ENCODE results near the gene TAF3.

The TAF3 gene

GRCh38 chr10:8054494-8055407 is 236.4 kb downstream of the TAF3 start, which contains the start of gene GATA3:
Gene GATA3 (plus strand): TSS chr10:8054688. CDS start chr10:8055656, 968 bp downstream.
- Histone ChIP-seq H3K79me2 (ENCODE audit: control insufficient read depth, insufficient read depth, low read length, poor library complexity) (peaks cover 72% of the 10 kb centered on the region), H3K14ac (ENCODE audit: low read length) (peak within 1 kb of the TSS; percentile 97), H2AK5ac (ENCODE audit: low read length) (peak within 1 kb of the TSS; percentile 59), H2AFZ (ENCODE audit: insufficient read depth, low read length, poor library complexity) (peak within 1 kb of the TSS; percentile 38), H3K9ac (ENCODE audit: low read length) (peak within 1 kb of the TSS; percentile 100), H3K4me1 (ENCODE audit: control insufficient read depth in 1 of 2, insufficient read depth in 2 of 2, low read length in 2 of 2) (peaks cover 10 to 14% of the 10 kb centered on the region in 2 experiments), H3K9me3 (ENCODE audit: insufficient read depth, low read depth, low read length) (no peaks in the 10 kb centered on the region), H4K91ac (ENCODE audit: low read depth, low read length) (peak within 1 kb of the TSS; percentile 84), H3K4ac (ENCODE audit: low read depth, low read length) (peak within 1 kb of the TSS; percentile 95), H4K12ac (ENCODE audit: low read depth, low read length) (peak within 1 kb of the TSS; percentile 73), H3K4me2 (ENCODE audit: low read length) (peak within 1 kb of the TSS; percentile 84), H2BK12ac (ENCODE audit: low read length) (peak within 1 kb of the TSS; percentile 79), H3K27me3 (ENCODE audit: insufficient read depth, low read length) (no peaks in the 10 kb centered on the region), H3K23ac (ENCODE audit: low read length) (peak within 1 kb of the TSS; percentile 87), H3K27ac (ENCODE audit: low read depth, low read length) (peak within 1 kb of the TSS; percentile 99), H3K36me3 (ENCODE audit: control insufficient read depth in 1 of 2, insufficient read depth in 2 of 2, low read length in 2 of 2) (peaks cover 29 to 31% of the 10 kb centered on the region in 2 experiments), H2BK5ac (ENCODE audit: low read depth, low read length, poor library complexity) (peak within 1 kb of the TSS; percentile 90), H3K4me3 (ENCODE audit: low read depth, low read length) (peak within 1 kb of the TSS; percentile 99), H3K79me1 (ENCODE audit: low read length) (peaks cover 87% of the 10 kb centered on the region), H4K8ac (ENCODE audit: low read depth, low read length) (peak within 1 kb of the TSS; percentile 91), H2BK120ac (ENCODE audit: insufficient read depth, low read length, poor library complexity) (peak within 1 kb of the TSS; percentile 84), H3K18ac (ENCODE audit: low read length) (peak within 1 kb of the TSS; percentile 98)
- DNase-seq: peak; percentile 97 to 98
- no CpG with 5 or more reads among the region's 65 CpGs for WGBS (ENCODE audit: extremely low coverage, insufficient coverage, insufficient read length)

- Histone ChIP-seq H3K79me1 (ENCODE audit: low read length) (peaks cover 84% of the 10 kb centered on the region), H4K8ac (ENCODE audit: low read depth, low read length) (peak overlapping the region; percentile 40), H3K4me1 (ENCODE audit: control insufficient read depth in 1 of 2, insufficient read depth in 2 of 2, low read length in 2 of 2) (peaks cover 11 to 18% of the 10 kb centered on the region in 2 experiments), H3K9me3 (ENCODE audit: insufficient read depth, low read depth, low read length) (no peaks in the 10 kb centered on the region), H3K27me3 (ENCODE audit: insufficient read depth, low read length) (no peaks in the 10 kb centered on the region), H3K27ac (ENCODE audit: low read depth, low read length) (peak overlapping the region; percentile 99), H3K36me3 (ENCODE audit: control insufficient read depth in 1 of 2, insufficient read depth in 2 of 2, low read length in 2 of 2) (peaks cover 35 to 38% of the 10 kb centered on the region in 2 experiments), H2BK5ac (ENCODE audit: low read depth, low read length, poor library complexity) (peak overlapping the region; percentile 89), H3K4me2 (ENCODE audit: low read length) (peak overlapping the region; percentile 71), H3K9ac (ENCODE audit: low read length) (peak overlapping the region; percentile 100), H4K91ac (ENCODE audit: low read depth, low read length) (peak overlapping the region; percentile 83), H2AFZ (ENCODE audit: insufficient read depth, low read length, poor library complexity) (peak overlapping the region; percentile 38), H3K79me2 (ENCODE audit: control insufficient read depth, insufficient read depth, low read length, poor library complexity) (peaks cover 67% of the 10 kb centered on the region), H3K23ac (ENCODE audit: low read length) (peak overlapping the region; percentile 87), H2BK12ac (ENCODE audit: low read length) (peak overlapping the region; percentile 16), H3K14ac (ENCODE audit: low read length) (peak overlapping the region; percentile 96), H3K4me3 (ENCODE audit: low read depth, low read length) (peak overlapping the region; percentile 99), H2BK120ac (ENCODE audit: insufficient read depth, low read length, poor library complexity) (peak overlapping the region; percentile 84), H2AK5ac (ENCODE audit: low read length) (peak overlapping the region; percentile 33), H3K4ac (ENCODE audit: low read depth, low read length) (peak overlapping the region; percentile 95), H3K18ac (ENCODE audit: low read length) (peak overlapping the region; percentile 98), H4K12ac (ENCODE audit: low read depth, low read length) (peak overlapping the region; percentile 10)
- WGBS (ENCODE audit: extremely low coverage, insufficient coverage, insufficient read length): no CpG with 5 or more reads among the region's 85 CpGs
- peak in 1 of 2 donors; percentile 36 for DNase-seq
Measured at GRCh38 chr10:8055420-8056349, 237.4 kb downstream of the TAF3 start.

- H2AK5ac ChIP-seq (ENCODE audit: low read length): no peak overlapping the region
- H3K79me2 ChIP-seq (ENCODE audit: control insufficient read depth, insufficient read depth, low read length, poor library complexity): peaks cover 68% of the 10 kb centered on the region
Measured at GRCh38 chr10:8056378-8056777, 238.1 kb downstream of the TAF3 start.

GRCh38 chr10:8056871-8057331 is 238.6 kb downstream of the TAF3 start:
- peak overlapping the region; percentile 95 for H3K4ac ChIP-seq (ENCODE audit: low read depth, low read length)
- no peak overlapping the region for H4K12ac ChIP-seq (ENCODE audit: low read depth, low read length)
- no CpG with 5 or more reads among the region's 13 CpGs for WGBS (ENCODE audit: extremely low coverage, insufficient coverage, insufficient read length)

More at GRCh38 chr10:8056378-8056777, 238.1 kb downstream of the TAF3 start:
- Histone ChIP-seq H3K36me3 (ENCODE audit: control insufficient read depth in 1 of 2, insufficient read depth in 2 of 2, low read length in 2 of 2) (peaks cover 41 to 45% of the 10 kb centered on the region in 2 experiments), H3K9ac (ENCODE audit: low read length) (peak overlapping the region; percentile 100), H2BK120ac (ENCODE audit: insufficient read depth, low read length, poor library complexity) (peak overlapping the region; percentile 35), H4K91ac (ENCODE audit: low read depth, low read length) (no peak overlapping the region), H2BK5ac (ENCODE audit: low read depth, low read length, poor library complexity) (peak overlapping the region; percentile 89), H4K8ac (ENCODE audit: low read depth, low read length) (peak overlapping the region; percentile 40), H4K12ac (ENCODE audit: low read depth, low read length) (no peak overlapping the region), H2BK12ac (ENCODE audit: low read length) (no peak overlapping the region), H3K9me3 (ENCODE audit: insufficient read depth, low read depth, low read length) (no peaks in the 10 kb centered on the region), H3K14ac (ENCODE audit: low read length) (peak overlapping the region; percentile 96), H3K23ac (ENCODE audit: low read length) (no peak overlapping the region), H3K4me1 (ENCODE audit: control insufficient read depth in 1 of 2, insufficient read depth in 2 of 2, low read length in 2 of 2) (peaks cover 18 to 25% of the 10 kb centered on the region in 2 experiments), H3K27me3 (ENCODE audit: insufficient read depth, low read length) (no peaks in the 10 kb centered on the region), H3K18ac (ENCODE audit: low read length) (peak overlapping the region; percentile 42), H3K27ac (ENCODE audit: low read depth, low read length) (peak overlapping the region; percentile 99), H3K4ac (ENCODE audit: low read depth, low read length) (peak overlapping the region; percentile 95), H3K79me1 (ENCODE audit: low read length) (peaks cover 85% of the 10 kb centered on the region), H2AFZ (ENCODE audit: insufficient read depth, low read length, poor library complexity) (no peak overlapping the region), H3K4me2 (ENCODE audit: low read length) (peak overlapping the region; percentile 71), H3K4me3 (ENCODE audit: low read depth, low read length) (peak overlapping the region; percentile 99)
- no peak for DNase-seq
- no CpG with 5 or more reads among the region's 6 CpGs for WGBS (ENCODE audit: extremely low coverage, insufficient coverage, insufficient read length)

More at GRCh38 chr10:8056871-8057331, 238.6 kb downstream of the TAF3 start:
- Histone ChIP-seq H4K91ac (ENCODE audit: low read depth, low read length) (no peak overlapping the region), H3K23ac (ENCODE audit: low read length) (no peak overlapping the region), H3K4me3 (ENCODE audit: low read depth, low read length) (peak overlapping the region; percentile 99), H4K8ac (ENCODE audit: low read depth, low read length) (peak overlapping the region; percentile 25), H3K27me3 (ENCODE audit: insufficient read depth, low read length) (no peaks in the 10 kb centered on the region), H2BK5ac (ENCODE audit: low read depth, low read length, poor library complexity) (peak overlapping the region; percentile 75), H3K4me2 (ENCODE audit: low read length) (peak overlapping the region; percentile 71), H3K79me1 (ENCODE audit: low read length) (peaks cover 86% of the 10 kb centered on the region), H3K79me2 (ENCODE audit: control insufficient read depth, insufficient read depth, low read length, poor library complexity) (peaks cover 70% of the 10 kb centered on the region), H3K4me1 (ENCODE audit: control insufficient read depth in 1 of 2, insufficient read depth in 2 of 2, low read length in 2 of 2) (peaks cover 23 to 30% of the 10 kb centered on the region in 2 experiments), H3K9ac (ENCODE audit: low read length) (peak overlapping the region; percentile 100), H3K9me3 (ENCODE audit: insufficient read depth, low read depth, low read length) (no peaks in the 10 kb centered on the region), H3K14ac (ENCODE audit: low read length) (peak overlapping the region; percentile 36), H3K27ac (ENCODE audit: low read depth, low read length) (peak overlapping the region; percentile 99), H3K18ac (ENCODE audit: low read length) (peak overlapping the region; percentile 20), H2BK120ac (ENCODE audit: insufficient read depth, low read length, poor library complexity) (no peak overlapping the region), H2AK5ac (ENCODE audit: low read length) (no peak overlapping the region), H2AFZ (ENCODE audit: insufficient read depth, low read length, poor library complexity) (no peak overlapping the region), H2BK12ac (ENCODE audit: low read length) (no peak overlapping the region), H3K36me3 (ENCODE audit: control insufficient read depth in 1 of 2, insufficient read depth in 2 of 2, low read length in 2 of 2) (peaks cover 47 to 50% of the 10 kb centered on the region in 2 experiments)
- peak in 1 of 2 donors; percentile 22 for DNase-seq
